ENCODE results near the gene RFTN2. TPM values are rescaled to one million over a fixed set of nuclear protein-coding genes. Genes with fewer than 3 reads are reported as not detected.

The RFTN2 gene
- polyA plus RNA-seq, 1 of the 3 experiments (the other 2 are of a cell fraction): 0.05 TPM

DNA sequence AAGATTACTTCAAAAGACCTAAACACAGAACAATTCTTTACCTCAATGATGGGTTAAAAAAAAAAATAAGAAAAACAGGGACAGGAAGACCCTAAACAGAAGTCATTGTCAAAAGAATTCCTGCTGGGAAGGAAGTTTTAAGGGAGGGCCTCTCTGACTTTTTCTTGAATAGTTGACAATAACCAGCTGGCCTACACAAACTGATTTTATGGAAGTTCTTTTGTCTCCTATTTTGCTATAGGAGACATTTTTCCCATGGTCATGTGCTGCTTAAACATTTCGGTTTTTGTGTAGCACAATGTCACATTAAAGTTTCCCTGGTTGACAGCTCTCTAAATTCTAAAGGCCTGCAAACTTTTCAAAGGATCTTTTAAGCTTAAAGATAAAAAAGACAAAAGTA, 55.3 kb downstream of the RFTN2 start:
- no peaks in the 10 kb centered on the region for H3K4me1 ChIP-seq (ENCODE audit: control insufficient read depth in 1 of 2, insufficient read depth in 2 of 2, low read depth in 1 of 2, low read length in 1 of 2)
- no peak overlapping the region for H2AFZ ChIP-seq (ENCODE audit: low read depth)
- no peak for TF ChIP-seq RCOR1 (IDR thresholded peaks at IDR 0.05; ENCODE audit: low read length)
- no peak for TF ChIP-seq GABPA (IDR thresholded peaks at IDR 0.05; ENCODE audit: low read depth)
- TF ChIP-seq JUND (IDR thresholded peaks at IDR 0.05): no peak
- TF ChIP-seq MEF2A (IDR thresholded peaks at IDR 0.05; ENCODE audit: borderline replicate concordance, low read depth): no peak
- no peak for TF ChIP-seq GATA2 (CRISPR knock-in tag; IDR thresholded peaks at IDR 0.05)
- TF ChIP-seq YY1 (IDR thresholded peaks at IDR 0.05; ENCODE audit: low read depth): no peak
- TF ChIP-seq EP300 (IDR thresholded peaks at IDR 0.05; ENCODE audit: borderline replicate concordance in 1 of 2, low read depth in 1 of 2, low read length in 1 of 2): no peak
- TF ChIP-seq NRF1 (IDR thresholded peaks at IDR 0.05; ENCODE audit: low read depth, low read length): no peak
- no peak for TF ChIP-seq ZBTB33 (IDR thresholded peaks at IDR 0.05; ENCODE audit: borderline replicate concordance, low read depth)
- no peak for TF ChIP-seq TAF1 (IDR thresholded peaks at IDR 0.05; ENCODE audit: borderline replicate concordance, low read depth, low read length)
- TF ChIP-seq TCF12 (IDR thresholded peaks at IDR 0.05): no peak
- no peak for TF ChIP-seq EZH2phosphoT487 (IDR thresholded peaks at IDR 0.05; ENCODE audit: borderline replicate concordance, low read depth)
- TF ChIP-seq, protein P1, sequence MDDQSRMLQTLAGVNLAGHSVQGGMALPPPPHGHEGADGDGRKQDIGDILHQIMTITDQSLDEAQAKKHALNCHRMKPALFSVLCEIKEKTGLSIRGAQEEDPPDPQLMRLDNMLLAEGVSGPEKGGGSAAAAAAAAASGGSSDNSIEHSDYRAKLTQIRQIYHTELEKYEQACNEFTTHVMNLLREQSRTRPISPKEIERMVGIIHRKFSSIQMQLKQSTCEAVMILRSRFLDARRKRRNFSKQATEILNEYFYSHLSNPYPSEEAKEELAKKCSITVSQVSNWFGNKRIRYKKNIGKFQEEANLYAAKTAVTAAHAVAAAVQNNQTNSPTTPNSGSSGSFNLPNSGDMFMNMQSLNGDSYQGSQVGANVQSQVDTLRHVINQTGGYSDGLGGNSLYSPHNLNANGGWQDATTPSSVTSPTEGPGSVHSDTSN (IDR thresholded peaks at IDR 0.05): no peak
- no peak for TF ChIP-seq FOXJ3 (CRISPR knock-in tag; IDR thresholded peaks at IDR 0.05)
- TF ChIP-seq, protein P2, sequence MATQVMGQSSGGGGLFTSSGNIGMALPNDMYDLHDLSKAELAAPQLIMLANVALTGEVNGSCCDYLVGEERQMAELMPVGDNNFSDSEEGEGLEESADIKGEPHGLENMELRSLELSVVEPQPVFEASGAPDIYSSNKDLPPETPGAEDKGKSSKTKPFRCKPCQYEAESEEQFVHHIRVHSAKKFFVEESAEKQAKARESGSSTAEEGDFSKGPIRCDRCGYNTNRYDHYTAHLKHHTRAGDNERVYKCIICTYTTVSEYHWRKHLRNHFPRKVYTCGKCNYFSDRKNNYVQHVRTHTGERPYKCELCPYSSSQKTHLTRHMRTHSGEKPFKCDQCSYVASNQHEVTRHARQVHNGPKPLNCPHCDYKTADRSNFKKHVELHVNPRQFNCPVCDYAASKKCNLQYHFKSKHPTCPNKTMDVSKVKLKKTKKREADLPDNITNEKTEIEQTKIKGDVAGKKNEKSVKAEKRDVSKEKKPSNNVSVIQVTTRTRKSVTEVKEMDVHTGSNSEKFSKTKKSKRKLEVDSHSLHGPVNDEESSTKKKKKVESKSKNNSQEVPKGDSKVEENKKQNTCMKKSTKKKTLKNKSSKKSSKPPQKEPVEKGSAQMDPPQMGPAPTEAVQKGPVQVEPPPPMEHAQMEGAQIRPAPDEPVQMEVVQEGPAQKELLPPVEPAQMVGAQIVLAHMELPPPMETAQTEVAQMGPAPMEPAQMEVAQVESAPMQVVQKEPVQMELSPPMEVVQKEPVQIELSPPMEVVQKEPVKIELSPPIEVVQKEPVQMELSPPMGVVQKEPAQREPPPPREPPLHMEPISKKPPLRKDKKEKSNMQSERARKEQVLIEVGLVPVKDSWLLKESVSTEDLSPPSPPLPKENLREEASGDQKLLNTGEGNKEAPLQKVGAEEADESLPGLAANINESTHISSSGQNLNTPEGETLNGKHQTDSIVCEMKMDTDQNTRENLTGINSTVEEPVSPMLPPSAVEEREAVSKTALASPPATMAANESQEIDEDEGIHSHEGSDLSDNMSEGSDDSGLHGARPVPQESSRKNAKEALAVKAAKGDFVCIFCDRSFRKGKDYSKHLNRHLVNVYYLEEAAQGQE (IDR thresholded peaks at IDR 0.05; ENCODE audit: low read depth, low read length): no peak
- TF ChIP-seq USF1 (IDR thresholded peaks at IDR 0.05; ENCODE audit: borderline replicate concordance, low read depth): no peak
- TF ChIP-seq SIN3A (IDR thresholded peaks at IDR 0.05; ENCODE audit: borderline replicate concordance, low read depth, low read length): no peak
- H3K79me2 ChIP-seq (ENCODE audit: insufficient read depth): no peaks in the 10 kb centered on the region
- ChIA-PET POLR2A (no interaction called here), CTCF (no interaction called here)
- no peak overlapping the region for H3K9ac ChIP-seq
- H3K9me2 ChIP-seq: no peaks in the 10 kb centered on the region
- no peaks in the 10 kb centered on the region for H4K20me1 ChIP-seq (ENCODE audit: insufficient read depth)
- H3F3A ChIP-seq (replicated peaks; ENCODE audit: insufficient read depth): no peaks in the 10 kb centered on the region
- no peaks in the 10 kb centered on the region for H3K36me3 ChIP-seq (replicated peaks in 1 of 2; ENCODE audit: control insufficient read depth in 1 of 2, insufficient read depth in 2 of 2, low read length in 1 of 2)
- DNase-seq: no peak
- no peak overlapping the region for H3K4me3 ChIP-seq (ENCODE audit: low read depth in 2 of 2, low read length in 1 of 2)
- H3K4me2 ChIP-seq: no peak overlapping the region
- H3K9me3 ChIP-seq: no peaks in the 10 kb centered on the region
- 71% methylated on average over 1 of the region's 1 CpG for WGBS (ENCODE audit: low lambda C conversion rate)
- H3K27me3 ChIP-seq (ENCODE audit: insufficient read depth): no peaks in the 10 kb centered on the region
- no peak overlapping the region for H3K27ac ChIP-seq (ENCODE audit: low read depth in 2 of 2, low read length in 1 of 2)

Data from SK-N-SH (cell line).